Measurements from ENCODE around the gene CFAP206. TPM values are rescaled to one million over a fixed set of nuclear protein-coding genes. Genes with fewer than 3 reads are reported as not detected.

The CFAP206 gene, protein sequence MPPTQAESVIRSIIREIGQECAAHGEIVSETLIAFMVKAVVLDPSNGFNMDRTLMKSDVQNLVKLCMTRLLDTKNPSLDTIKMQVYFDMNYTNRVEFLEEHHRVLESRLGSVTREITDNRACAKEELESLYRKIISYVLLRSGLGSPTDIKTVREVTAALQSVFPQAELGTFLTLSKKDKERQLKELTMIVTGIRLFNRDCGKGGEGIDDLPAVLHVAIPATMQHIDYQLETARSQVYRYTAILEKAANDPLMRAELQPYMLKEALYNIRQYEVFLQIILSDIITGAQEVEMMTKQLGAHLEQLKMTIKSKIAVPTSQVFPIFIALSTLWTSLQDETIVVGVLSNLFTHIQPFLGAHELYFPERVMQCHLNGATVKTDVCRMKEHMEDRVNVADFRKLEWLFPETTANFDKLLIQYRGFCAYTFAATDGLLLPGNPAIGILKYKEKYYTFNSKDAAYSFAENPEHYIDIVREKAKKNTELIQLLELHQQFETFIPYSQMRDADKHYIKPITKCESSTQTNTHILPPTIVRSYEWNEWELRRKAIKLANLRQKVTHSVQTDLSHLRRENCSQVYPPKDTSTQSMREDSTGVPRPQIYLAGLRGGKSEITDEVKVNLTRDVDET
- total RNA-seq, result not detected
- not detected for polyA plus RNA-seq
- not detected for total RNA-seq

DNA sequence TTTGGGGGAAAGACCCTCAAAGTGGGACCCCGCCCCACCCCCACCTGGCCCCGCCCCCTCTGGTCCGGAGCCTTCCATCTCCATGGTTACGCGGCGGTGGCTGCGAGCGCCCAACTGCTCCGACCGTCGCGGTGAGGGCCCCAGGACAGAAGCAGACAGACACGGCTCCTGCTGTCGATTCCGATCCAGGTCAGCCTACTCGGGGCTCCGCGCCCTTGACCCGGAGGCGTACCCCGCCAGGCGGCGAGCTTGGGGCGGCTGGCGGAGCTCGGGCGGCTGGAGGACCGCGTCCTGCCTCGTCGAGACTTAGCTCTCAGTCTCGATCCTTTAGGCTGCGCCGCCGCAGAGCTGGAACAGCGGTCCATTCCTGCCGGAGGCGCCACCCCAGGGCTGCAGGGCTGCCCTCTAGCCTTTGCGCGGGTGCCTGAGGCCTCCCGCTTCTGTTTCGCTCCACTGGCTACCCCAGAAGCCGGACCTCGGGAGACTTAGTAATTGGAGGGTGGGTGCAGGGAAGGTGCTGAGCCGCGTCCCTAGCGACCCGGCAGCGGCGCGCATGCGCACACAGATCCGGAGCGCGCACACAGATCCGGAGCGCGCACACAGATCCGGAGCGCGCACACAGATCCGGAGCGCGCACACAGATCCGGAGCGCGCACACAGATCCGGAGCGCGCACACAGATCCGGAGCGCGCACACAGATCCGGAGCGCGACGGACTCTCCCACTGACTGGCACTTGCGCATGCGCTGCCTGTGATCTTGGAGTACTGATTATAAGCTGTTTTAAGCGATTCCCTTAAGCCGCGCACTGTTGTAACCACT is at the start of gene CFAP206:
CFAP206 (plus strand) TSS at position 72 of the 820 bp plus-strand sequence. CDS start 1,868 bp downstream, outside the sequence.
- Mint-ChIP-seq H3K4me1 (peaks cover 0 to 7% (median 5%) of the 10 kb centered on the region in 7 donors), H3K27me3 (peaks cover 18 to 47% (median 23%) of the 10 kb centered on the region in 5 donors), H3K9me3 (peaks cover 0 to 1% (median 0%) of the 10 kb centered on the region in 11 donors), H3K27ac (peak within 1 kb of the TSS in 8 of 9 donors; percentile 21 to 91 (median 70)), H3K4me3 (peak within 1 kb of the TSS; percentile 76 to 94 (median 88)), H3K36me3 (no peaks in the 10 kb centered on the region)
- H3K27ac ChIP-seq (ENCODE audit: low read depth, low read length), result peak within 1 kb of the TSS; percentile 75
- peaks cover 0 to 5% (median 0%) of the 10 kb centered on the region in 3 experiments for H3K36me3 ChIP-seq (ENCODE audit: control insufficient read depth in 2 of 3, insufficient read depth in 3 of 3, low read length in 3 of 3)
- POLR2A ChIA-PET, result interaction anchor here (0.7 to 1.2 kb wide), 4 partner anchors 10 to 1729 kb away, joined by 3 to 4 read pairs (median 4); no protein-coding TSS in a partner anchor
- DNase-seq, result peak; percentile 75 to 87 (median 81)
- intact Hi-C loops (cut with micrococcal nuclease), result loop anchor here (1.0 to 10.0 kb wide), 14 partner anchors 15 to 1947 kb away; partner anchors contain the start of genes AKIRIN2 (in 2 of the 2), ORC3 (in 2 of the 2), PNRC1 (in 2 of the 2) and SLC35A1 (in 2 of the 2)
- H3K9me3 ChIP-seq (ENCODE audit: control insufficient read depth in 2 of 3, low read length in 3 of 3), result no peaks in the 10 kb centered on the region
- peak within 1 kb of the TSS; percentile 98 for H3K4me3 ChIP-seq (ENCODE audit: low read length)
- H3K4me1 ChIP-seq (ENCODE audit: control insufficient read depth in 2 of 2, insufficient read depth in 2 of 2, low read length in 2 of 2), result peaks cover 0 to 5% of the 10 kb centered on the region in 2 donors
- ATAC-seq, result peak; percentile 91
- H3K27me3 ChIP-seq (ENCODE audit: control insufficient read depth in 2 of 2, insufficient read depth in 2 of 2, low read length in 2 of 2), result no peaks in the 10 kb centered on the region
- CTCF ChIA-PET, result interaction anchor here (0.6 to 1.1 kb wide), 2 partner anchors 15 to 20 kb away, joined by 3 to 4 read pairs; no protein-coding TSS in a partner anchor

- Histone ChIP-seq H3K4me3 (ENCODE audit: low read length) (no peak overlapping the region), H3K4me1 (ENCODE audit: control insufficient read depth in 2 of 2, insufficient read depth in 2 of 2, low read length in 2 of 2) (no peaks in the 10 kb centered on the region), H3K27ac (ENCODE audit: low read depth, low read length) (no peak overlapping the region), H3K27me3 (ENCODE audit: control insufficient read depth in 2 of 2, insufficient read depth in 2 of 2, low read length in 2 of 2) (no peaks in the 10 kb centered on the region), H3K36me3 (ENCODE audit: control insufficient read depth in 2 of 3, insufficient read depth in 3 of 3, low read length in 3 of 3) (no peaks in the 10 kb centered on the region), H3K9me3 (ENCODE audit: control insufficient read depth in 2 of 3, low read length in 3 of 3) (peaks cover 0 to 7% (median 0%) of the 10 kb centered on the region in 3 experiments)
- H3K4me1 Mint-ChIP-seq, result peaks cover 0 to 3% (median 0%) of the 10 kb centered on the region in 7 donors
- no peak overlapping the region for H3K27ac Mint-ChIP-seq
- POLR2A ChIA-PET, result no interaction called here
- H3K36me3 Mint-ChIP-seq, result peaks cover 0 to 37% (median 23%) of the 10 kb centered on the region in 5 donors
- DNase-seq (no peak), ATAC-seq (no peak)
- CTCF ChIA-PET, result no interaction called here
- intact Hi-C loops (cut with micrococcal nuclease), result no loop called here
- H3K27me3 Mint-ChIP-seq, result no peaks in the 10 kb centered on the region
- no peak overlapping the region for H3K4me3 Mint-ChIP-seq
- peaks cover 1 to 22% (median 8%) of the 10 kb centered on the region in 11 donors for H3K9me3 Mint-ChIP-seq
Observed at GRCh38 chr6:87364602-87365252, 43.0 kb upstream of the CFAP206 start.

DNA sequence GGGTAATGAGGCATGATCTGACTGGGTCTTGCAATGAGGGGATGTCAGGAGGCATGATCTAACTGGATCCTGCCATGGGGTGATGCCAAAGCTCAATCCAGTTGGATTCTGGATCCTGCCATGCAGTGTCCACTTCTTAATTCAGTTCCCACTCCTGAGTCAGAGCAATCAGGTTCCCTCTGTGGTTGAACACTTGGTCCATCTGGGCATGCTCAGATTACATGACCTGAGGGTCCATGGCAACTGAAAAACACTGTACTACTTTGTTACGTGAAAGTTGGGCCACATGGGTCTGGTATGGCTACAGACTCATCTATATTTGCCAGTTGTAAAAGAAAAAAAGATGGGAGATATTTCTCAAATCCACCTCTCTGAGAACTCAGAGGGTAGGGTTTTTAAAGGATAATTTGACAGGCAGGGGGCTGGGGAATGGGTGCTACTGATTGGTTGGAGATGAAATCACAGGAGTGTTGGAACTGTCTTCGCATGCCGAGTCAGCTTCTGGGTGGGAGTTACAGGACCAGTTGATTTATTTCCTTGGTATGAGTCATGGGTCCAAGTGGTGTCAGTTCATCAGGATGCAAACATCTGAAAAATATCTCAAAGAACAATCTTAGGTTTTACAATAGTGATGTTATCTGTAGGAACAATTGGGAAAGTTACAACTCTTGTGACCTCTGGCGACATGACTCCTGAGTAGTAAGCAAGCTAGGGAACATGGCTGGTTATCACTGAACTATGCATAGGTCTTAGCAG is 41.5 kb upstream of the CFAP206 start:
- Mint-ChIP-seq H3K9me3 (peaks cover 0 to 25% (median 10%) of the 10 kb centered on the region in 11 donors), H3K27ac (no peak overlapping the region), H3K36me3 (peaks cover 0 to 38% (median 27%) of the 10 kb centered on the region in 5 donors), H3K27me3 (no peaks in the 10 kb centered on the region), H3K4me3 (no peak overlapping the region), H3K4me1 (peaks cover 0 to 3% (median 0%) of the 10 kb centered on the region in 7 donors)
- Histone ChIP-seq H3K4me1 (ENCODE audit: control insufficient read depth in 2 of 2, insufficient read depth in 2 of 2, low read length in 2 of 2) (no peaks in the 10 kb centered on the region), H3K36me3 (ENCODE audit: control insufficient read depth in 2 of 3, insufficient read depth in 3 of 3, low read length in 3 of 3) (no peaks in the 10 kb centered on the region), H3K4me3 (ENCODE audit: low read length) (no peak overlapping the region), H3K9me3 (ENCODE audit: control insufficient read depth in 2 of 3, low read length in 3 of 3) (peaks cover 0 to 7% (median 0%) of the 10 kb centered on the region in 3 experiments), H3K27me3 (ENCODE audit: control insufficient read depth in 2 of 2, insufficient read depth in 2 of 2, low read length in 2 of 2) (no peaks in the 10 kb centered on the region), H3K27ac (ENCODE audit: low read depth, low read length) (no peak overlapping the region)
- no peak for ATAC-seq
- ChIA-PET CTCF (no interaction called here), POLR2A (no interaction called here)
- intact Hi-C loops (cut with micrococcal nuclease), result no loop called here
- no peak for DNase-seq

- Histone ChIP-seq H3K9me3 (ENCODE audit: control insufficient read depth in 2 of 3, low read length in 3 of 3) (peaks cover 0 to 7% (median 0%) of the 10 kb centered on the region in 3 experiments), H3K4me3 (ENCODE audit: low read length) (no peak overlapping the region), H3K27ac (ENCODE audit: low read depth, low read length) (no peak overlapping the region), H3K36me3 (ENCODE audit: control insufficient read depth in 2 of 3, insufficient read depth in 3 of 3, low read length in 3 of 3) (no peaks in the 10 kb centered on the region), H3K27me3 (ENCODE audit: control insufficient read depth in 2 of 2, insufficient read depth in 2 of 2, low read length in 2 of 2) (no peaks in the 10 kb centered on the region), H3K4me1 (ENCODE audit: control insufficient read depth in 2 of 2, insufficient read depth in 2 of 2, low read length in 2 of 2) (no peaks in the 10 kb centered on the region)
- intact Hi-C loops (cut with micrococcal nuclease), result no loop called here
- no peak overlapping the region for H3K27ac Mint-ChIP-seq
- no peak overlapping the region for H3K4me3 Mint-ChIP-seq
- peaks cover 0 to 3% (median 0%) of the 10 kb centered on the region in 7 donors for H3K4me1 Mint-ChIP-seq
- ChIA-PET POLR2A (no interaction called here), CTCF (interaction anchor here (0.6 kb wide), 1 partner anchor 20 kb away, joined by 3 read pairs; no protein-coding TSS in a partner anchor)
- ATAC-seq (no peak), DNase-seq (no peak)
- no peaks in the 10 kb centered on the region for H3K27me3 Mint-ChIP-seq
- peaks cover 0 to 34% (median 27%) of the 10 kb centered on the region in 5 donors for H3K36me3 Mint-ChIP-seq
- peaks cover 0 to 25% (median 10%) of the 10 kb centered on the region in 11 donors for H3K9me3 Mint-ChIP-seq
Observed at GRCh38 chr6:87366899-87367298, 40.9 kb upstream of the CFAP206 start.

GRCh38 chr6:87373377-87373776 is 34.4 kb upstream of the CFAP206 start:
- Mint-ChIP-seq H3K9me3 (peaks cover 0 to 11% (median 0%) of the 10 kb centered on the region in 11 donors), H3K27me3 (no peaks in the 10 kb centered on the region), H3K27ac (no peak overlapping the region), H3K4me1 (peaks cover 0 to 3% (median 0%) of the 10 kb centered on the region in 7 donors), H3K36me3 (peaks cover 0 to 19% (median 17%) of the 10 kb centered on the region in 5 donors), H3K4me3 (no peak overlapping the region)
- Histone ChIP-seq H3K36me3 (ENCODE audit: control insufficient read depth in 2 of 3, insufficient read depth in 3 of 3, low read length in 3 of 3) (no peaks in the 10 kb centered on the region), H3K27me3 (ENCODE audit: control insufficient read depth in 2 of 2, insufficient read depth in 2 of 2, low read length in 2 of 2) (no peaks in the 10 kb centered on the region), H3K4me3 (ENCODE audit: low read length) (no peak overlapping the region), H3K4me1 (ENCODE audit: control insufficient read depth in 2 of 2, insufficient read depth in 2 of 2, low read length in 2 of 2) (no peaks in the 10 kb centered on the region), H3K27ac (ENCODE audit: low read depth, low read length) (no peak overlapping the region), H3K9me3 (ENCODE audit: control insufficient read depth in 2 of 3, low read length in 3 of 3) (no peaks in the 10 kb centered on the region)
- no peak for ATAC-seq
- ChIA-PET POLR2A (no interaction called here), CTCF (no interaction called here)
- no peak for DNase-seq
- intact Hi-C loops (cut with micrococcal nuclease), result no loop called here

Data from naive thymus-derived CD4-positive, alpha-beta T cell (primary cell).